Mucosa of descending colon (tissue), 3 donors: ENCODE data around the gene MICAL3. TPM values are rescaled to one million over a fixed set of nuclear protein-coding genes. Genes with fewer than 3 reads are reported as not detected.

Source experiments
- ATAC-seq: fragments of 200-7000 bp; cut with Tn5 transposase; one replicate; pipeline ENCODE4 v1.9.1; 2020; ENCODE audit warnings: mild to moderate bottlenecking, moderate library complexity
- DNase-seq, 3 donors: peaks; one replicate each; pipeline ENCODE4 v3.0.0-alpha.2; 2020
- H3K36me3 ChIP-seq: fragments of 200-600 bp; one replicate; pipeline ENCODE4 v1.8.0; 2021; ENCODE audit warnings: low read depth, mild to moderate bottlenecking
- H3K4me1 ChIP-seq: fragments of 200-600 bp; one replicate; pipeline ENCODE4 v1.8.0; 2021; ENCODE audit warnings: low read depth, mild to moderate bottlenecking
- H3K4me3 ChIP-seq: fragments of 200-600 bp; one replicate; pipeline ENCODE4 v1.8.0; 2021; ENCODE audit warnings: mild to moderate bottlenecking
- H3K9me3 ChIP-seq: fragments of 200-600 bp; one replicate; pipeline ENCODE4 v1.8.0; 2021; ENCODE audit warnings: mild to moderate bottlenecking
- CTCF ChIP-seq: fragments of 200-600 bp; IDR thresholded peaks from one replicate; pipeline ENCODE4 v1.8.0; 2022; ENCODE audit warnings: antibody characterized with exemption, mild to moderate bottlenecking
- intact Hi-C, 2 donors: fragments of 100-400 bp; cut with DNase I in 1 of 2; cut with micrococcal nuclease in 1 of 2; formaldehyde crosslinking; loops; one replicate each; pipeline versions ENCODE4 v1.11.0 to v1.11.1; 2022; cut with DNase I, micrococcal nuclease
- total RNA-seq, 3 donors: library from RNA; stranded (reverse); fragmentation: NEBNext Ultra II Directional in 2 of 3; extraction: Animal tissue kit (Norgen Biotek cat#: 25700) in 2 of 3; gene quantifications; one replicate each; pipeline versions ENCODE4 v1.2.1 to v1.2.4, GENCODE V29; 2021 to 2023
- donor health status: DM: no; HTN: no; CAD: no; lungs with moderate emphysema.
- donor health status: DM: no; HTN: no; CAD: no.
- donor health status: DM: no; HTN: yes; CAD: no.

The MICAL3 gene
- total RNA-seq, 3 donors from 2014 or later = 75.8 to 135 (median 129) TPM

- Histone ChIP-seq H3K4me1 (no peaks in the 10 kb centered on the region), H3K36me3 (no peaks in the 10 kb centered on the region), H3K9me3 (no peaks in the 10 kb centered on the region), H3K4me3 (no peak overlapping the region)
- DNase-seq (no peak), ATAC-seq (no peak)
- intact Hi-C loops = no loop called here
- TF ChIP-seq CTCF = no peak
These were observed 203.4 kb downstream of the MICAL3 start for GRCh38 chr22:17820879-17821439.

GRCh38 chr22:17818649-17819048 lies 205.7 kb downstream of the MICAL3 start:
- peaks cover 5% of the 10 kb centered on the region for H3K36me3 ChIP-seq
- intact Hi-C loops = no loop called here
- H3K9me3 ChIP-seq = no peaks in the 10 kb centered on the region
- no peak for ATAC-seq
- TF ChIP-seq CTCF = no peak
- no peak overlapping the region for H3K4me3 ChIP-seq
- no peaks in the 10 kb centered on the region for H3K4me1 ChIP-seq
- DNase-seq = no peak

DNA sequence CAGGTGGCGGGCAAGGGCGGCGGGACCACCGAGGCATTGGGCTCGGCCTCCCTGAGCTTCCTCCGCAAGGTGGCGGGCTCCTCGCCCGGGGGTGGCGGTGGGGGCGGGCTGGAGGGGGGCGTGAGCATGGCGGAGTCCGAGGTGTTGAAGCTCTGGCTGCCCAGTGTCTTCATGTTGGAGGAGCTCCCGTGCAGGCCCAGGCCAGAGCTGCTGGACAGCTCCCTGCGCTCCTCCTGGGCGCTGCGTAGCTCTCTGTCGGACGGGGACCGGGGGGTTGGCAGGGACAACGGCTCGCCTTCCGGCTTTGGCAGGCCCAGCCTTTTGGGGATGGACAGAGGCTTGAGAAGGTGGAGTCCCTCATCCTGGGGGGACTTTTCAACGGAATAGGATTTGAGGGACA lies 206.2 kb downstream of the MICAL3 start:
- Histone ChIP-seq H3K4me1 (no peaks in the 10 kb centered on the region), H3K4me3 (no peak overlapping the region), H3K9me3 (no peaks in the 10 kb centered on the region), H3K36me3 (peaks cover 6% of the 10 kb centered on the region)
- DNase-seq (no peak), ATAC-seq (peak; percentile 6)
- intact Hi-C loops = no loop called here
- no peak for TF ChIP-seq CTCF

DNA sequence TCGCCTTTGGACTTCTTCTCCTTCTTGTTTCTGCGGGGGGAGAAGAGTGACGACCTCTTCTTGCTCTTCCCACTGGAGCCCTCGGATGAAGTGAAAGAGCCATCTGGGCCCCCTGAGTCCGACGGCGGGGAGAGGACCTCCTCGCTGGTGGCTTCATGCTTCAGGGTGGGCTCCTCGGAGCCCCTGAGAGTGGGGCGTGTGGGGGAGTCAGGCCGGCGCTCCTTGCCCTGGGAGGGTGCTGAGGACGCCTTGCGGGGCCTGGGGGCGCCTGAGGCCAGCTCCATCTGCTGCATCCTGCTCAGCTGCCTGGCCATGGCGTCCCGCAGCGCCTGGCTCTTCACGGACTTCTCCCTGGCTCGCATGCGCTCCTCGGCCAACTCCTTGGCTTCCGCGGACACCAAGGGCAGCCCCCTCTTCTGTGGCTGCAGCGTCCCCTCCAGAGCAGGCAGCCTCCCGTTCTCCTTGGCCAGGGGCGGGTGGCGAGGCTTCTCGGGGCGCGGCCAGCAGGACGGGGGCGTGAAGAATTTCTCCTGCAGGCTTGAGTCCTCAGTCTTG lies 206.8 kb downstream of the MICAL3 start:
- DNase-seq (no peak), ATAC-seq (no peak)
- Histone ChIP-seq H3K36me3 (peaks cover 6% of the 10 kb centered on the region), H3K4me3 (no peak overlapping the region), H3K9me3 (no peaks in the 10 kb centered on the region), H3K4me1 (no peaks in the 10 kb centered on the region)
- intact Hi-C loops = no loop called here
- TF ChIP-seq CTCF = no peak

- ATAC-seq = no peak
- intact Hi-C loops = no loop called here
These were observed 207.3 kb downstream of the MICAL3 start for GRCh38 chr22:17817079-17817478.

More at GRCh38 chr22:17817079-17817478, 207.3 kb downstream of the MICAL3 start:
- DNase-seq = no peak
- H3K36me3 ChIP-seq = peaks cover 6% of the 10 kb centered on the region
- no peak for TF ChIP-seq CTCF
- H3K4me3 ChIP-seq = no peak overlapping the region
- H3K9me3 ChIP-seq = no peaks in the 10 kb centered on the region
- no peaks in the 10 kb centered on the region for H3K4me1 ChIP-seq
